Mammary epithelial cell (primary cell): Measurements from ENCODE around the gene LYG1.

Source experiments
- CTCF ChIP-seq, 2 donors: IDR thresholded peaks in 1 of 2; conservative IDR thresholded peaks in 1 of 2; 2 replicates each; pipeline ENCODE4 v1.5.1; 2011 to 2012; ENCODE audit warnings: inconsistent platforms in 2 of 2, low read length in 2 of 2, mild to moderate bottlenecking in 2 of 2, control low read depth in 1 of 2, low read depth in 1 of 2; ENCODE audit not compliant: insufficient read depth in 1 of 2; ENCODE audit errors: extremely low read depth in 1 of 2
- EZH2 ChIP-seq: IDR thresholded peaks from 2 replicates; pipeline ENCODE4 v1.6.1; 2012; ENCODE audit warnings: low read length, inconsistent platforms, borderline replicate concordance

DNA sequence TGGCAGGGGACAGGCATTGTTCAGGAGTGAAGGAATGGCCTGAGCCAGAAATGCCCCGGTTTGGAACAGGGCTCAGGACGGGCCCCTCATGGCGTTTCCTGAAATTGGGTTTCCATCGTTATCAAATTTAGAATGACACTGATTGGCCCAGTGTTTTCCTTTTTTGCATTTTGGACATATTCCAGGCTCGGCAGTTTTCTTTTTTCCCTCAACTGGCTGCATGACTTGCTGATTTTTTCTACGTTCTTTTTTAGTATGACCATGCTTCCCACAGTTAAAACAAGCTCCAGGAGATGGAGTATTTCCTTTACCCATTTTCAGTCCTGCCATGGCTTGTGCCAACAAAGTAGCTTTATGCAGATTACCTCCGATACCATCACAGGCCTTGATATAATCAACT, 25.1 kb downstream of the LYG1 start:
- no peak for TF ChIP-seq CTCF (conservative IDR thresholded peaks at IDR 0.05 in 1 of 2, IDR thresholded peaks at IDR 0.05 in 1 of 2; ENCODE audit: extremely low read depth in 1 of 2, insufficient read depth in 1 of 2, low read depth in 1 of 2, low read length in 2 of 2)
- TF ChIP-seq EZH2: no peak
